ENCODE data around the gene PACS1.
"Not testable (repeated sequence)": the region's sequence is repeated elsewhere in the genome, so short reads cannot be mapped to it uniquely, and the experiment has no call there.

PACS1 gene

GRCh38 chr11:66230978-66231377 is 160.9 kb downstream of the PACS1 start:
- no peak for DNase-seq

GRCh38 chr11:66231561-66231960 is 161.5 kb downstream of the PACS1 start:
- no peak for DNase-seq

- no peak for DNase-seq
Measured at GRCh38 chr11:66232769-66233168, 162.7 kb downstream of the PACS1 start.

GRCh38 chr11:66233301-66233700 is 163.2 kb downstream of the PACS1 start:
- no peak for DNase-seq

- no peak for DNase-seq
Measured at GRCh38 chr11:66235141-66235540, 165.1 kb downstream of the PACS1 start.

GRCh38 chr11:66237867-66238266 is 167.8 kb downstream of the PACS1 start:
- DNase-seq = no peak

GRCh38 chr11:66238786-66239413 is 168.8 kb downstream of the PACS1 start:
- no peak for DNase-seq

- no peak for DNase-seq
Measured at GRCh38 chr11:66239511-66239910, 169.4 kb downstream of the PACS1 start.

- no peak for DNase-seq
Measured at GRCh38 chr11:66239998-66240780, 170.1 kb downstream of the PACS1 start.

GRCh38 chr11:66240781-66241136 is 170.7 kb downstream of the PACS1 start:
- no peak for DNase-seq

GRCh38 chr11:66242095-66242765 is 172.2 kb downstream of the PACS1 start:
- no peak for DNase-seq

GRCh38 chr11:66243782-66244535 is 173.9 kb downstream of the PACS1 start:
- DNase-seq = peak; percentile 21

GRCh38 chr11:66247295-66247694 is 177.2 kb downstream of the PACS1 start:
- DNase-seq = no peak

- no peak for DNase-seq
Measured at GRCh38 chr11:66247801-66248200, 177.7 kb downstream of the PACS1 start.

GRCh38 chr11:66248903-66249302 is 178.8 kb downstream of the PACS1 start:
- DNase-seq = no peak

GRCh38 chr11:66251809-66252208 is 181.7 kb downstream of the PACS1 start:
- no peak for DNase-seq

- not testable (repeated sequence) for DNase-seq
Measured at GRCh38 chr11:66253081-66253480, 183.0 kb downstream of the PACS1 start.

GRCh38 chr11:66258473-66258893 is 188.4 kb downstream of the PACS1 start:
- no peak for DNase-seq

- no peak for DNase-seq
Measured at GRCh38 chr11:66259225-66259624, 189.2 kb downstream of the PACS1 start.

GRCh38 chr11:66259956-66260355 is 189.9 kb downstream of the PACS1 start:
- DNase-seq = no peak

- no peak for DNase-seq
Measured at GRCh38 chr11:66261578-66261977, 191.5 kb downstream of the PACS1 start.

GRCh38 chr11:66262191-66262590 is 192.1 kb downstream of the PACS1 start:
- no peak for DNase-seq

- no peak for DNase-seq
Measured at GRCh38 chr11:66262696-66263095, 192.6 kb downstream of the PACS1 start.
